Posterior vena cava (tissue), 2 donors: Measurements from ENCODE around the gene ZNF714. TPM values are rescaled to one million over a fixed set of nuclear protein-coding genes. Genes with fewer than 3 reads are reported as not detected.
"Not testable (repeated sequence)": the region's sequence is repeated elsewhere in the genome, so short reads cannot be mapped to it uniquely, and the experiment has no call there.

Experiments used
- DNase-seq: peaks from one replicate; pipeline ENCODE4 v3.0.0-alpha.2; 2020; ENCODE audit warnings: low spot score
- intact Hi-C, 2 donors: fragments of 100-400 bp; cut with DNase I; formaldehyde crosslinking; loops; one replicate each; pipeline versions ENCODE4 v1.14.1 to v1.14.2; 2022 to 2023
- total RNA-seq, 2 donors: library from RNA; stranded (reverse); fragmentation: NEBNext Ultra II Directional; extraction: Animal tissue kit (Norgen Biotek cat#: 25700); gene quantifications; one replicate each; pipeline ENCODE4 v1.2.1, GENCODE V29; 2021
- donor health status: DM: yes; HTN: yes; CAD: no.
- donor health status: DM: yes; HTN: yes; CAD: no.

ZNF714 gene
- total RNA-seq, 2 donors from 2014 or later = 3.5 to 3.9 TPM

DNA sequence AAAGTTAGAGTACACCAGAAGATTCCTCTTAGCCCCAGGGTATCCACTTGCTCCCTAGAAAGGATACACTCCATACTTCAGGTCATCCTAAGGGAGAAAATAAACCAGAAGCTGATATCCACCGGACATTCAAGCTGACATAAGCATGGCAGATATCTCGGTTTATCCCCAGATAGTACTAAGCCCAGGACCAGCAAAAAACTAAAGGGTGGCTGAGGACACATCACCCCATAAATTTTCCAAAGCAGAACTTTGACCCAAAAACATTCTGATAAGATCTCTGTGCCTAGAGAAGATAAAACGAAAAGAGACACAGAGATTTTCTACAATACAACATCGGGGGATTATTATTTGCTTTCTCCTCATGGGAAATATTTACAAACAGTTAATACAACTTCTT, 45.9 kb downstream of the ZNF714 start:
- intact Hi-C loops = loop anchor here in 1 of 2 donors (5.0 kb wide), 1 partner anchor 694 kb away; no protein-coding TSS in a partner anchor
- DNase-seq = no peak

DNA sequence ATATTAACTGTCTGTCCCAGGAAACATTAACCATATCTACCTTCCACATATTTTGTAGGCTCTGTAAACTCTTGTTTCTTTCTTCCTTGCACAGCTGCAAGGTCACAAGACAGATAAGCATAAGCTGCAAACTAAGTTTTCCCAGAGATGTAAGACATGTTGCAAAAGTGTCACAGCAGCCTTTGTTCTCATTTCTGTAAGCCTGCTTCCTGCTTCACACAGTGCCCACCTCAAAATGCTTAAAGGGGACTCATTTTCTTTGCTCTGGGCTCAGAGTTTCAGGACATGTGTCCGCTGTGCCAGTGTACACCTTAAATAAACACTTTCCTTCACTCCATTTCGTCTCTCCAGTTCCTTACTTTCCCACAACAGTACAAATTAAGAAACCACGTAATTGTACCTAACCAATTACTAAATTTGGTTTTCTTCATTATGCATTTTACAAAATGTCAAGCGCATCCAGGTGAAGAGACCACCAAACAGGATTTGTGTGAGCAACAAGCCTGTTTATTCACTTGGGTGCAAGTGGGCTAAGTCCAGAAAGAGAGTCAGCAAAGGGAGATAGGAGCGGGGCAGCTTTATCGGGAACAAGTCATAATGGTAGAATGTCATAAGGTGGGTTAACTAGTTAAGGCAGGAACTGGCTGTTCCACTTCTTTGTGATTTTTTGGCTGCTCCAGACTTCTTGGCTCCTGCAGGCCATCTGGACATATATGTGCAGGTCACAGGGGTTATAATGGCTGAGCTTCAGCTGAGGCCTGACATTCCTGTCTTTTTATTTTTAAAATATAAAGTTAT, 47.1 kb downstream of the ZNF714 start:
- DNase-seq = no peak
- intact Hi-C loops = loop anchor here in 1 of 2 donors (5.0 kb wide), 1 partner anchor 693 kb away; no protein-coding TSS in a partner anchor

DNA sequence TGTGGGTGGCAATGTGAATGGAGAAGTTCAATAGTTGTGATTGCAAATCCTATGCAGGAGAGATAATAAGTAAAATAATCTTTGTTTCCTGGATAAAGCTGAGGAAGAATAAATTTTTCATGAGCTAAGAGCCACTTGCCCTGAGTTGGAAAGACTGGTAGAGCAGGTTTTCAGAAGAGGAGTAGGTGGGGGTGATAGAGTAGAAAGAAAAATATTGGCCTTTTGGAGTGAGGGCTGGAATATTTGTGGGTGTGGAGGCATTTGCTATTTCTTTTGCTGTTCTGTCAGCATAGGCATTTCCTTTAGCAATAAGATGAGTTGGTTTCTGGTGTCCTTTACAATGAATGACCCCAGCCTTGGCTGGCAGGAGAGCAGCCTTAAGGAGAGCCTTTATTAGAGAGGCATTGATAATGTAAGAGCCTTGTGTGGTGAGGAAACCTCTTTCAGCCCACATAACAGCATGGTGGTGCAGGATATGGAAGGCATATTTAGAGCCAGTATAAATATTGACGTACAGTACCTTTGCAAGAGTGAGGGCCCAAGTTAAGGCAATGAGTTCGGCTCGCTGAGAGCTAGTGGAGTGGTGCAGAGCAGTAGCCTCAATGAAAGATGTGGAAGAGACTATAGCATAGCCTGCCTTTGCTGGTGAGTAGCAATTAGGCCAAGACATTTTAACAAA, 48.2 kb downstream of the ZNF714 start:
- intact Hi-C loops = no loop called here
- no peak for DNase-seq

DNA sequence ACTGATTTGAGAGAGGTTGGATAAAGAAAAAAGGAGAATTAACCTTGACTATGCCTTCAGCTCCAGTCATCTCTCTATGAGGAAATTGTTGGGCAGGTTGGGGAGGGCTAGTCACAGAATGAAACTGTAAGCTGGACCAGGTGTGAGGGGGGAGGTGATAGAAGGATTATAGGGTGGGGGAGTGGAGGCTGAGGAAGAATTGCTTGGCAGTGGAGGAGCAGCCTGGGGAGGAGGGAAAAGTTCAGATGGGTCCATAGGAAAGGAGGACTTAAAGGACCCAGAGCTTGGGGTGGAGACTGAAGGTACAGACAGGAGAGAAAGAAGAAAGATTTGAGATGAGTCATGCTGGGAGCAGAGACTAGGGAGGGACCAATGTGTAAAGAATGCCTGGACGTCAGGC, 51.6 kb downstream of the ZNF714 start:
- DNase-seq = no peak
- intact Hi-C loops = no loop called here

DNA sequence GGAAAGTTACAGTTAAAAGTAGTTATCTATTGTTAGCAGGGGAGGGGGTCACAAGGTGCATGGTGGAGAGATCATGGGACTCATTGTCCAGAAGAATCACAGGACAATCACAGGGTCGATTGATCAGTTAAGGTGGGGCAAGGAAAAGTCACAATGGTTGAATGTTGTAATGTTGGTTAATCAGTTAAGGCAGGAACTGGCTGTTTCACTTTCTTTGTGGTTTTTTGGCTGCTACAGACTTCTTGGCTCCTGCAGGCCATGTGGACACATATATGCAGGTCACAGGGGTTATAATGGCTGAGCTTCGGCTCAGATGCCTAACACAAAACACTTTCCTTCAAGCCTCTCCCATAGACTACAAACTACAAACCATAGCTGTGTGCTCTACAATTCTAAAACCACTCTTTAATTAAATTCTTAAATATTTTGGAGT, 52.9 kb downstream of the ZNF714 start:
- no peak for DNase-seq
- intact Hi-C loops = no loop called here

DNA sequence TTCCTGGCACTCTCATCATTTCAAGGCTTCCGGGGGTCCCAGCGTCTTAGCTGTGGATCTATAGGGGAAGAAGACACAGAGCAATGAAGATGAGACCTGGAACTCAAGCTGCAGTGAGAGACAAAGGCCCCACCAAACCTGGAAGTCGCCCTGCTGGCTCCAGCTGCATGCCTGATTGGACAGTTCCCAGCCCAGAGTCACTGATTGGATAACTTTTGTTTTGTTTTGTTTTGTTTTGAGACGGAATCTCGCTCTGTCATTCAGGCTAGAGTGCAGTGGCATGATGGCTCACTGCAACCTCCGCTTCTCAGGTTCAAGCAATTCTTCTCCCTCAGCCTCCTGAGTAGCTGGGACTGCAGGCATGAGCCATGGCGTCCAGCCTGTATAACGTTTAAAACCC, 53.4 kb downstream of the ZNF714 start:
- DNase-seq = no peak
- intact Hi-C loops = no loop called here

DNA sequence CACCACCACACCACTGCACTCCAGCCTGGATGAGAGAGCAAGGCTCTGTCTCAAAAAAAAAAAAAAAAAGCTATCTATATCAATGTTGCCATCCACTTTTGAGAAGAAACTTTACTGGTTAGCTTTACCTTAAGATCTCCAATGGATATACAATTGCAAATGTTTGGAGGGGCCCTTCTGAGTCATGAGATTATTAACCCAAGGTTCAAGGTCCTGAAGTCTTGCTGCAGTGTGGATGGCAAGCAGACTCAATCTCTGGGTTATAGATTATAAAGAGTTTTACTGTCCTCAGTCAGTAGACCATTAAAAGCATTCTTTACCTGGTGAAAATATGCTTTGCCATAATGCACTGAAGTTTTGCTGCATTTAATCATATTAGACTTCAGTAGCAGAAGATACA, 56.1 kb downstream of the ZNF714 start:
- DNase-seq = no peak
- intact Hi-C loops = no loop called here

DNA sequence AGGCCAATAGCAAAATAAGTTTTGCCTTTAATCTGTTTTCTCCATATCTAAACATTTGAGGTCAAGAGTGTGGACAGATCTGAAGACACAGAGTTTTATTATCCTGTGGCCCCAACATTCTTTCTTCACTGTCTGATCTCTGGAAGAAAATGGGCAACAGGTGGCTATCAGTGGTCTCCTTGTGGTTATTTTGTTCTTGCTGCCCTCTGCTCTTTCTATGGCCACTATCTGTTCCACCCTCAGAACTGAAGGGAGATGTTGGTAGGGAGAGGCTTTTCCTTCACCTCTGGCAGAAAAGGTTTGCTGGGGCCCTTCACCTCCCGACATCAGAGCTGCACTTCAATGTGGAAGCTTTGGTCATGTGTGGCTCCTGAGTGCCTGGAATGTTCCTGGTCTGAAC, 59.0 kb downstream of the ZNF714 start:
- intact Hi-C loops, DNase-seq: not testable (repeated sequence)

DNA sequence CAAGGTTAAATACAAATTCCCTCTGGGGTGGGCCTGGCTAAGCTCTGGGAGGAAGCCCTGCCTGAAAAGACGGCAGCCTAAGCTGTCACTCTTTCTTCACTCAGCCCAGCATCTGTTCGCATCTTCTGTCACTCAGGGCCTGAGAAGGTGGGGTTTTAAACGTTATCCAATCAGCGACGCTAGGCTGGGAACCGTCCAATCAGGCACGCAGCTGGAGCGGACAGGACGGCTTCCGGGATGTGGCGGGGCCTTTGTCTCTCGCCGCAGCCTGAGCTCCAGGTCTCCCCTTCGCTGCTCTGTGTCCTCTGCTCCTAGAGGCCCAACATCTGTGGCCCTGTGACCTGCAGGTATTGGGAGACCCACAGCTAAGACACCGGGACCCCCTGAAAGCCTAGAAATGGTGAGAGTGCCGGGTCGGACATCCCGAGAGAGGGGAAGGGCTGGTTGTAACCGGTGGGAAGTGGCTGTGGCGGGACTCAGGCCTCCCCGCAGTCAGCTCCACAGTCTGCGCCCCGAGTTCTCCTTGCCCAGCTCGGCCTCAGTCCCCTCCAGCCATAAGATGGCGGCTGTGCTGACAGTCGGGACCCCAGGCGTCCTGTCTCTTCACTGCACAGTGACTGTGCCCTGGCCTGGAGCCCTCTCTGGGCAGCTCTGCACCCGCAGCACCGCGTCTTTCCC, 59.9 kb downstream of the ZNF714 start, which contains the start of gene ZNF431:
Gene ZNF431, plus strand, starts transcription at position 254 of the 678 bp plus-strand sequence. Its CDS starts 144 bp downstream, at position 398.
- peak; percentile 97 for DNase-seq

DNA sequence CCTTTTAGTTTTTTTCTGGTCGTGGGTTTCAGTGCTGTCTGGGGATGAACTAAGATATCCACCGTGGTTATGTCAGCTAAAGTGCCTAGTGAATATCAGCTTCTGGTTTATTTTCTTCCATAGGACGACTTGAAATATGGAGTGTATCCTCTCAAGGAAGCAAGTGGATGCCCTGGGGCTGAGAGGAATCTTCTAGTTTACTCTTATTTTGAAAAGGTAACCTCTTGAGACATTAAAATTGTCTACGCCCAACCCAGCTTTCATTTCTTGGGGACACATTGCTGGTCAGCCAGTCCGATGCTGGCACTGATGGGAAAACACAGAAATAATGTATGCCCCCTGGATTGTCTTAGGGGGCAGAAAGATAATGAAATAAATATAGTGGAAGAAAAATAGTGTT, 61.4 kb downstream of the ZNF714 start:
- DNase-seq = no peak
- intact Hi-C loops = no loop called here

More for the DNA sequence above, 59.9 kb downstream of the ZNF714 start, which contains the start of gene ZNF431:
- intact Hi-C loops = no loop called here

DNA sequence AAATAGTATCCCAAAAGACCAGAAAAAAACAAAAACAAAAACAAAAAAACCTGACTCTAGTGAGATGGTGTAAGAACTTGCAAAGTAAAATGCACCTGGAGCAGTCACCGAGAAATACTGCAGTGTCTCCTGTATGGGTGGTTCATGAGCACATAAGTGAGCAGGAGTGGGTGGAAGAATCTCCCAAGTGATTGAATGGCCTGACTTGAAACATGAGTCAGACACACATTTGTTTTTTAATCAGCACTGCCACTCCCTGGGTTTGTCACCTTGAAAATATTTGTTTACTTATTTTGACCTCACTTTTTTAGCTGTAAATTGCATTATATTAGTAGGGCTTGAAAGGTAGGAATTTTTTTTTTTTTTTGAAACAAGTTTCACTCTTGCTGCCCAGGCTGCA, 61.9 kb downstream of the ZNF714 start:
- DNase-seq = no peak
- intact Hi-C loops = no loop called here

DNA sequence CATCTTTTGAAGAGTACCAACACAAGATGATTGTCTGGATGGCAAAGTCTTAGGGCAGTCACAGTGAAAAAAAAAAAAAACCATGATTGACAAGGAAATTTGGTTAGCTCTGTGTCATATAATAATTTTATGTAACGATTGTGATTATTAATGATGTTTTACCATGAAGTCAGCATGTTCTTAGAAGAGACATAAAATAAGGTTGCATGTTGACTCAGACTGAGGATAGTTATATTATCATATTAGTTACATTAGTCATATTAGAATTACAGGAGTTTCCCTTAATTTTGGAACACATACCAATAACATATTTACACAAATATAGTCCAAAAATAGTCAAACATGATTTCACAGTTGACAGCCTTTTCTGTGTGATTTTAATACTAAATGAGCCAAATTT, 65.5 kb downstream of the ZNF714 start:
- DNase-seq = no peak
- intact Hi-C loops = no loop called here

DNA sequence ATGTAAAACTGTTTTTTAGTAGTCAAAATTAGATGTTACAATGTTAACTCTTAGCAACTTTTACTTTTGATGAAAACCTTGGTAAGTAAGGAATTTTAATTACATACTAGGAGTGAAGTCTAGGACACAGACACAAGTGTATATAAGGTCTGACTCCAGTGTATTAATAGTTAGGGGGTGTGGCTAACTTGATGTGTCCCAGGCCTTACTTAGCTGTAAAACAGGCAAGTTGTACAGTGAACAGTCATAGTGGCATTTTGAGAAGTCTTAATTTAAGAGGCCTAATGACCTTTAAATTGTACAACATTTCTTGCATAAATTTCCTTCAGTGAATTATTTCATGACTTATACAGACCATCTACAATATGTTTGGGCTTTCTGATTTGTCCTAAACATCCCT, 66.7 kb downstream of the ZNF714 start:
- no peak for DNase-seq
- intact Hi-C loops = no loop called here

DNA sequence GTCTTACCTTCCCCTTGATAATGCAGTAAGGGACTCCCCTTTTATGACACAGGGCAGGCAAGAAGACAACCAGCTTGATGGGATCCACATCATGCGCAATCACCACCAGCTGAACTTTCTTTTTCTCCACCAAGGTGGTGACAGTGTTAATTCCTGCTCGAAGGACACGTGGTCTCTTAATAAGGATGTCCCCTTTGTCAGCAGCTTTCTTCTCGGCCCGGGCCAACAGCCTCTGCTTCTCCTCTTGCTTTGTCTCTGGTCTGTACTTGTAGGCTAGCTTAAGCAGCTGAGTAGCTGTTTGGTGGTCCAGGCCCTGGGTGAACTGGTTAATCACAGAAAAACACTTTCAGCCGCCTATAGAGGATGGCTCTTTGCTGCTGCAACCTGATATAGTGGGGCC, 67.9 kb downstream of the ZNF714 start:
- DNase-seq = no peak
- intact Hi-C loops = no loop called here

DNA sequence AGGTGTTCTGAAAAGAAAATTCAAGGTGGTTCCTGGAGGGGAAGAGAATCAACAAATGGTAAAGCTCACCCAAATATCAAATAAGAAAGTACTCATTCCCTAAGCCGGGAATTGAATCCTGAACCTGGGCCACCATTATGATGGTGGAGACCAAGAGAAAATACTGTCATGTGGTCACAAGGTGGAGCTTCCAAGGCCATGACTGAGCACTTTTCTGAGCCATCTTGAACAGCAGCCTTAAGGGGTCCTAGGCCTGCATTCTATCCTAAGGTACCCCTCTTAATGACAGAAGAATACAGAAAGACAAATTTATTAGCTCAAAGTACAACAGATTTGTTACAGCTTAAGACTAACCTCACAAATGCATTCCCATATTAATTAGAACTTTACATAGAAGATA, 69.5 kb downstream of the ZNF714 start:
- no peak for DNase-seq
- intact Hi-C loops = no loop called here

DNA sequence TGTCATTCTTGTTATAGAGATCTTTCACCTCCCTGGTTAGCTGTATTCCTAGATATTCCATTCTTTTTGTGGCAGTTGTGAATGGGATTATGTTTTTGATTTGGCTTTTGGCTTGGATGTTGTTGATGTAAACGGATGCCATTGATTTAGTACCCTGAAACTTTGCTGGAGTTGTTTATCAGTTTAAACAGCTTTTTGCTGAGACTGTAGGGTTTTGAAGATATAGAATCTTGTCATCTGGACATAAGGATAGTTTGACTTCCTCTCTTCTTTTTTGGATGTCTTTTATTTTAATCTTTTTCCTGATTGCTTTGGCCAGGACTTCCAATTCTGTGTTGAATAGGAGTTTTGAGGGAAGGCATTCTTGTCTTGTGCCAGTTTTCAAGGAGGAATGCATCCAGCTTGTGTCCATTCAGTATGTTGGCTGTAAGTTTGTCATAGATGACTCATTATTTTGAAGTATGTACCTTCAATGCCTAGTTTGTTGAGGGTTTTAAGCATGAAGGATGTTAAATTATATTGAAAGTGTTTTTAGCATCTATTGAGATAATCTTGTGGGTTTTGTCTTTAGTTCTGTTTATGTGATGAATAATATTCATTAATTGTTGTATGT, 76.6 kb downstream of the ZNF714 start:
- intact Hi-C loops = no loop called here
- DNase-seq = no peak

DNA sequence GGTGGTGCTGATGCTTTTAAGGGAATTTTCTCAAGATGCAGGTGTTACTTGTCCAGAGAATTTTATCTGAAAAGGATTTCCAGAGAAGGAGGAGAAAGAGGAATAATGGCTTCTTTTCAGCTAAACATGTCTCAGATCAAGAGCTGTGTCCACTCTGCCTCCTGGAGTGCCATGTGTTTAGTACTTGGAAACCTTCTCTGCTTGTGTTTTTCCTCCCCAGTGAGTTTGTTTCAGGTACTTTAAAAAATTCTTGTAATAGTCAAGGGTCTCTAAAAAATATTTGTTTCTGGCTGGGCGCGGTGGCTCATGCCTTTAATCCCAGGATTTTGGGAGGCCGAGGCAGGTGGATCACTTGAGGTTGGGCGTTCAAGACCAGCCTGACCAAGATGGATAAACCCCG, 82.5 kb downstream of the ZNF714 start:
- DNase-seq = no peak
- intact Hi-C loops = no loop called here

DNA sequence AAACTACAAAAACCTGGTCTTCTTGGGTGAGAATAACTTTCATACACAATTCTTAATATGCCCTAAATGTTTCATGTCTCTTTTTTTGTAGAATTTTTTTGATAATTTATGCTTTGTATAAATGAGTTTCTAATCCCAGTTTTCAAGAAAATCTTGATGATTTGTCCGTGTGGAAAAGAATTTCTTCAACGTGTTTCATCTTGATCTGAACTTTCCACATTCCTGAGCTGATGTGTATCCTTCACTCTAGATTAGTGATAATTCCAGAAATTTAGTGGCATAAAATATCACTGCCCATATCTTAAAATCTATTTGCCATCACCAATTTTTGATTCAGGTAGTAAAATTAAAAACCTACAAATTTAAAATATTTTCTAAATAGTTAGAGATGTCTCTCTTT, 84.4 kb downstream of the ZNF714 start:
- intact Hi-C loops = loop anchor here in 1 of 2 donors (2.0 kb wide), 1 partner anchor 44 kb away; no protein-coding TSS in a partner anchor
- no peak for DNase-seq
